ENCODE results near the gene ENTPD5. TPM values are rescaled to one million over a fixed set of nuclear protein-coding genes. Genes with fewer than 3 reads are reported as not detected.

The ENTPD5 gene
- total RNA-seq, 1 experiment from 2014 or later, result 6.8 TPM

- DNase-seq, result no peak
- H4K20me1 ChIP-seq (ENCODE audit: control insufficient read depth, insufficient read depth, insufficient read length), result no peaks in the 10 kb centered on the region
- no peak overlapping the region for H3K27ac ChIP-seq (ENCODE audit: insufficient read length, low read depth, low read length)
- H3K4me3 Mint-ChIP-seq, result no peak overlapping the region
- peaks cover 17% of the 10 kb centered on the region for H3K27me3 Mint-ChIP-seq (ENCODE audit: low read depth)
- no peak overlapping the region for H3K14ac ChIP-seq (ENCODE audit: insufficient read depth, low read length)
- no peaks in the 10 kb centered on the region for H3K27me3 ChIP-seq (ENCODE audit: insufficient read depth, low read length)
- H3K27ac Mint-ChIP-seq, result no peak overlapping the region
- no peaks in the 10 kb centered on the region for H3K23me2 ChIP-seq (ENCODE audit: insufficient read length, low read depth, low read length, poor library complexity, severe bottlenecking)
- no peak overlapping the region for H3K56ac ChIP-seq (ENCODE audit: insufficient read length, low read depth, low read length)
- no peak overlapping the region for H2BK15ac ChIP-seq (ENCODE audit: low read depth, low read length)
- no CpG with 5 or more reads among the region's 4 CpGs for WGBS (ENCODE audit: extremely low coverage, insufficient read length, low lambda C conversion rate)
- no peaks in the 10 kb centered on the region for H3K4me1 Mint-ChIP-seq
- H3K79me2 ChIP-seq (ENCODE audit: insufficient read depth, low read length), result no peaks in the 10 kb centered on the region
- H3K4me1 ChIP-seq (ENCODE audit: insufficient read depth, low read length), result no peaks in the 10 kb centered on the region
- no peaks in the 10 kb centered on the region for H3K36me3 Mint-ChIP-seq (ENCODE audit: insufficient read depth in 1 of 3, low read depth in 3 of 3)
- H2BK20ac ChIP-seq (ENCODE audit: low read depth, low read length, poor library complexity, severe bottlenecking), result no peak overlapping the region
- H2BK120ac ChIP-seq (ENCODE audit: low read depth, low read length, poor library complexity, severe bottlenecking), result no peak overlapping the region
- no peak overlapping the region for H2BK5ac ChIP-seq (ENCODE audit: insufficient read length, low read length)
- H2BK12ac ChIP-seq (ENCODE audit: insufficient read length, low read depth, low read length), result no peak overlapping the region
- TF ChIP-seq, protein P1, sequence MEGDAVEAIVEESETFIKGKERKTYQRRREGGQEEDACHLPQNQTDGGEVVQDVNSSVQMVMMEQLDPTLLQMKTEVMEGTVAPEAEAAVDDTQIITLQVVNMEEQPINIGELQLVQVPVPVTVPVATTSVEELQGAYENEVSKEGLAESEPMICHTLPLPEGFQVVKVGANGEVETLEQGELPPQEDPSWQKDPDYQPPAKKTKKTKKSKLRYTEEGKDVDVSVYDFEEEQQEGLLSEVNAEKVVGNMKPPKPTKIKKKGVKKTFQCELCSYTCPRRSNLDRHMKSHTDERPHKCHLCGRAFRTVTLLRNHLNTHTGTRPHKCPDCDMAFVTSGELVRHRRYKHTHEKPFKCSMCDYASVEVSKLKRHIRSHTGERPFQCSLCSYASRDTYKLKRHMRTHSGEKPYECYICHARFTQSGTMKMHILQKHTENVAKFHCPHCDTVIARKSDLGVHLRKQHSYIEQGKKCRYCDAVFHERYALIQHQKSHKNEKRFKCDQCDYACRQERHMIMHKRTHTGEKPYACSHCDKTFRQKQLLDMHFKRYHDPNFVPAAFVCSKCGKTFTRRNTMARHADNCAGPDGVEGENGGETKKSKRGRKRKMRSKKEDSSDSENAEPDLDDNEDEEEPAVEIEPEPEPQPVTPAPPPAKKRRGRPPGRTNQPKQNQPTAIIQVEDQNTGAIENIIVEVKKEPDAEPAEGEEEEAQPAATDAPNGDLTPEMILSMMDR (conservative IDR thresholded peaks at IDR 0.05), result no peak
- H3K9ac ChIP-seq (ENCODE audit: extremely low read depth, insufficient read length, low read length), result no peak overlapping the region
- no peaks in the 10 kb centered on the region for H3K79me1 ChIP-seq (ENCODE audit: insufficient read depth, low read depth, low read length, poor library complexity, severe bottlenecking)
- H2AFZ ChIP-seq (ENCODE audit: low read length), result no peak overlapping the region
- no peak overlapping the region for H3K4me2 ChIP-seq (ENCODE audit: insufficient read depth, insufficient read length, low read length)
- H3T11ph ChIP-seq (ENCODE audit: low read length), result no peak overlapping the region
- H3K9me3 ChIP-seq (ENCODE audit: control insufficient read depth, low read depth, low read length), result no peaks in the 10 kb centered on the region
- H4K8ac ChIP-seq (replicated peaks; ENCODE audit: insufficient read length, low read depth, low read length), result no peak overlapping the region
- no peak overlapping the region for H3K23ac ChIP-seq (ENCODE audit: insufficient read length, low read depth, low read length)
- H3K18ac ChIP-seq (ENCODE audit: insufficient read length, low read depth, low read length), result no peak overlapping the region
- H2AK5ac ChIP-seq (ENCODE audit: insufficient read length, low read length), result no peak overlapping the region
- H3K4ac ChIP-seq (ENCODE audit: low read depth, low read length), result no peak overlapping the region
- no peak overlapping the region for H4K91ac ChIP-seq (ENCODE audit: insufficient read length, low read depth, low read length)
- no peak overlapping the region for H4K5ac ChIP-seq (ENCODE audit: insufficient read length, low read depth, low read length)
- no peaks in the 10 kb centered on the region for H3K9me3 Mint-ChIP-seq
Observed at GRCh38 chr14:73945159-73945670, 73.9 kb downstream of the ENTPD5 start.
